GM21526 (cell line): Measurements from ENCODE around the gene SGTB.
"Not testable (repeated sequence)": the region's sequence is repeated elsewhere in the genome, so short reads cannot be mapped to it uniquely, and the experiment has no call there.

Experiments
- ATAC-seq: cut with Tn5 transposase; IDR thresholded peaks from one replicate; pipeline ENCODE4 v1.9.1; 2021; ENCODE audit warnings: moderate library complexity; ENCODE audit not compliant: unreplicated experiment, low FRiP score

The SGTB gene

DNA sequence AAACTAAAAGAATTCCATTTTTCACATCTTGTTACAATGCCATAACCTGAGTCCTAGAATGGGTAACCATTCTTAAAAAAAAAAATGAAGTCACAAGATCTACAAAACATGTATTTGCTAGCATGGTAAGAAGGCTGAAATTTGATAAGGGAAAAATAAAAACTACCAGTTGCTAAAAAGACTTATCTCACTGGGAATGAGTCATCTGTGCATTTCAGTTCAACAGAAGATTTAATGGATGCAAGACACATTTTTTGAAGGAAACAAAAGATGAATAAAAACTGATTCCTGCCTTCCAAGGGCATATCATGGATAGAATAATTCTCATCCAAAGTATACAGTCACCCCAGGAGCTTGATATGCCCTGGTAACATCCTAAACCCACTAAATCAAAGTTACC lies 47.2 kb downstream of the SGTB start:
- ATAC-seq = no peak

DNA sequence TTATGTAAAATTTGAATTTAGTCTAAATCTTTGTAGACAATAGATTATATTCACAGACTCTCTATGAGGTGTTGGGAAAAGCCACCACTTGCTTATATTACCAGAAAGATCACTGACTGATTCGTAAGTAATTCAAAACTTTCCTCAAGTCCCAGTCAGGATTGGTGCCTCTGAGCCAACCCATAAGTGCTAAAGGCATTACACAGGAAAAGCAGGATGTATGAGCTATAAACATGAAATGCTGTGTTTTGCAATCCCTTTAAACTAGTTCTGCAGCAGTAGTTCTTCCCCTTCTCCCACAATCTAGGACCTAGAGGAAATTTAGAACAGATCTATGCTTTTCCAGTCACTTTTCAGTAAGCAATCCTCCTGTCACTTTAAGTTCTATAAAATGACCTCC lies 49.1 kb downstream of the SGTB start:
- no peak for ATAC-seq

DNA sequence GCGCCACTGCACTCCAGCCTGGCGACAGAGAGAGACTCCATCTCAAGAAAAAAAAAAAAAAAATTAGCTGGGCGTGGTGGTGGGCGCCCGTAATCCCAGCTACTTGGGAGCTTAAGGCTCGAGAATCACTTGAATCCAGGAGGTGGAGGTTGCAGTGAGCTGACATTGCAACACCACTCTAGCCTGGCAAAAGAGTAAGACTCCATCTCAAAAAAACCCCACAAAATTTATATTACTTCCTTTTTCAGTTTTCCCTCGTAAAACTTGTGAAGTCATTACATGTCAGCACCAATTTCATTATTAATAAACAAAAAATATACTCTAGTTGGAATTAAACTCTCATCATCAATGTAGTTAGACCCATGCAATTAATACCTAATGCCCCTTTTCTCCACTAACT lies 53.2 kb downstream of the SGTB start:
- no peak for ATAC-seq

DNA sequence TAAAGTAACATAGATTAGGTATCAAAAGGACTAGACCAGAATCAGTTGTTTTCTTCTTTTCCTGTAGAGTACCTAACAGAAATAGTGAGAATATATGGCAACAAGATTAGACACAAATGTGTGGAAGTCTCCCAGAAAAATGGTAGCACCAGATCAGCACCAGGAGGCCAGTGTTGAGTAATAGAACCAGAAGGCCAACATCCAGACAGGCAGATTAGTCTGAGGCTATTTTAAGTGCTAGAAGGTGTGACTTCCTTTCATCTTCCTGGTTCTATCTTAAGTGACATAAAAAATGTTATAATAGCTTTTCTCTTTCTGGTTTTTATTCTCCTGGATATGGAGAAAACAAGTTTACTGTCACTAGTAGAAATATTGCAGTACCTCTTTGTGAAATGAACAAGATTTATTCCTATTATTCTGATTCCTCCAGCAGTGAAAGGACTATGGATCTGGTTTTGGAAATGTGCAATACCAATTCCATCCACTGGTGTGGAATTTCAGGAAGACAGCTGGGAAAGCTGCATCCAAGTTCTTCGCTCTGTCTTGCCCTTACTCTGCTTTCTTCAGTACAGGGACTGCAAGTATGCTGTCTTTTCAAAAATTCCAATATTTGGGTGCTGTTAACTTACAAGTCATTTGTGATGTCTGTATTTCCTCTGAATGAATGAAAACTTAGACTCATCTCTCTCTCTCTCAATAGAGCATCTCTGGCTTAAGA lies 57.9 kb downstream of the SGTB start:
- no peak for ATAC-seq

DNA sequence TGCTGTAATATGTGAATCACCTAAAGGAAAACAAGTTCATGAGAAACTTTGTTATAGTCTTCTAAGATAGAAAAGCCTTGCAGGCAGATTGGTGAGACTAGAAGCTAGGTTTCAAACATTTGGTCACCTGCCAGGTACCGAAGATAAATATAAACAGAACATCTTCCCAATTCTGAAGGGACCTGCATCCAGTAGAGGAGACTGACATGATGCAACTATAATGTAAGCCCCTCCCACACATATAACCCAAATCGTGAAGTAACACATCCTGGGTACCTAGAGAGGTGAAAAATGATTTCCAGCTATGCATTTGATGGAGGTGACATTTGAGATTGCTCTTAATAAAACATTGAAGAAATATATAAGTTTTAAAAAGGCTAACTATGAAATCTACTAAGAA lies 67.2 kb downstream of the SGTB start:
- ATAC-seq = no peak

DNA sequence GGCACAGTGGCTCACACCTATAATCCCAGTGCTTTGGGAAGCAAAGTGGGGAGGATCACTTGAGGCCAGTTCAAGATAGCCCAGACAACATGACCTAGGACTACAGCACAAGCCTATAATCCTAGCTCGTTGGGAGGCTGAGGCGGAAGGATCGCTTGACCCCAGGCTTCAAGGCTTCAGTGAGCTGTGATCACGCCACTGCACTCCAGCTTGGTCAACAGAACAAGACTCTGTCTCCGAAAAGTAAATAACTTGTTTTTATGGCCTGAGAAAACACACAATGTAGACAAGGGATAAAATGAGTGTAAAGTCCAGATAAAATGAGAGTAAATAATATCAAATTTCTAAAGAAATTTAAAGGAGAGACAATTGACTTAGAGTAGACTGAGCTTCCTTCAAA lies 70.8 kb downstream of the SGTB start:
- ATAC-seq = no peak

DNA sequence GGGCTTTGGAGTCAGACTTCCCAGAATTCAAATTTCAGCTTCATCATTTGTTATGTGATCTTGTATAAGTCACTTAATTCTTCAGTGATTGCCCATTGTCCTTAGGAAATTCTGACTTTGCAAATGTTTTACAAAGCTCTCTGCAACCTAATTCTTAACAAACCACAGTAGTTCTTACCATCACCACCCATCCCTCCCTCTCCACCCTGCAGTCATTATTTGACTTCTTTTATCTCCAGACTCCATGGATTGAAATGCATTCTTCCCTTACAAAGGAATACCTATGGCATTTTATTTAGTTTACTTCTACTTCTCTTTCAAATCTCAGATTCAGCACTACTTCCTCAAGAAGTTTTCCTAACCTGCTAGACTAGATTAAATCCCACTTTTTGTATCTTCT lies 74.0 kb downstream of the SGTB start:
- ATAC-seq = no peak

DNA sequence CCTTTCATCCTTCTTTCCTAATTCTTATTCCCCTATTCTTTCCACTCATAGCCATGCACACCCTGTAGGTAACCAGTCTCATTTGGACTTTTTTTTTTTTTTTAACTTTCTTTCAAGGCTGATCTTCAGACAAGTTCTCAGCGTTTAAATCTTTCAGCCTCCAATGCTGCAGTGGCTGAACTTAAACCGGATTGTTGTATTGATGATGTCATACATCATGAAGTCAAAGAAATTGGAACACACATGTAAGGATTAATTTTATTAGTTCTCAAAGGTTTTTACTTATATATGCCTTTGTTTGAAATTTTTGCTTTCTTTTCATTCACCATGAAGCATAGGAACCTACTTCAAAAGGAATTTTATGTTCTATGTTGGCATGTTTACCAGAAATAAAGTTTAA lies 75.0 kb downstream of the SGTB start:
- no peak for ATAC-seq

DNA sequence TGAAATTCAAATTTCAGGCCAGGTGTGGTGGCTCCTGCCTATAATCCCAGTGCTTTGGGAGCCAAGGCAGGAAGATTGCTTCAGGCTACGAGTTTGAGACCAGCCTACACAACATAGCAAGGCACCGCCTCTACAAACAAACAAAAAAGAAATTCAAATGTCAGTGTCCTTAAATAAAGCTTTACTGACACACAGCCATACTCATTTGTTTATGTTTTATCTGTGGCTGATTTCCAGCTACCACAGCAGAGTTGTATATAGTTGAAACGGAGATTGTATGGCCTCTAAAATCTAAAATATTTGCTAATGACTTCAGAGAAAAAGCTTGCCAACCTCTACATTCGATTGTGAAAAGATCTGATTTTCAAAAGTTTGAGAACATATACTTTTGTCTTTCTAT lies 81.7 kb downstream of the SGTB start:
- no peak for ATAC-seq

DNA sequence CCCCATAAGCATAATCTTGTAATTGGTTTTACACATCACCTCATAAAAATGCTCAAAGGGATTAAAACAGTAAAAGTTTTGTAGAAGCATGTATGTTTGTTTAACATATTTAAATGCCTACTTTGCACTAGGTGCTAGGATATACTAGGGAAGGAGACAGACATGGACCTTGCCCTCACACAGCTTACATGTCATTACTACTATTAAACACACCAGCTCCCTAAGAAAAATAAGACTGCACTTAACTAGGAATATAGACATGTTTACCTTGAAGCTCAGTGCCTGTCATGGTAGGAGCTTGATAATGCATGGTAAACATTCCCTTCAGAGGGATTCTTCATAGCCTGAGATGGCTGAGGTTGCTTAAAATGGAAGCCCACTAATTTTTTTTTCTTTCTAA lies 90.9 kb downstream of the SGTB start:
- no peak for ATAC-seq

DNA sequence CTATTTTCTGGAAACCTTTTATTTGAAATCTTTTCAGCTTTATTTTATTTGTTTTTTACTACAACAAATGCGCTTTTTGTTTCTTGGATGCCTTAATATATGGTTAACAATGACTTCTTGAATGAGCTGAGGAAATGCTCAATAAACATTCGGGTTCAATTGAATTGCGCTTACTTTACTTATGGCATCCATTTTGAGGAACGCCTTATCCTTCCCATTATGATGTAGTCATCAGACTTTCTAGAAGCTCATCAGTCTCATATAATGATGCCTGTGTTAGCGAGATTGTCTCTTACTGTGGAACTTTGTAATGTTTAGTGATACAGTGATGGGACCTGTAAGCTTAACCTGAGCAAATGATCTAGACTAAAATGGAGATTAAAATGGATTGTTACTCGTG lies 96.2 kb downstream of the SGTB start:
- ATAC-seq = no peak

DNA sequence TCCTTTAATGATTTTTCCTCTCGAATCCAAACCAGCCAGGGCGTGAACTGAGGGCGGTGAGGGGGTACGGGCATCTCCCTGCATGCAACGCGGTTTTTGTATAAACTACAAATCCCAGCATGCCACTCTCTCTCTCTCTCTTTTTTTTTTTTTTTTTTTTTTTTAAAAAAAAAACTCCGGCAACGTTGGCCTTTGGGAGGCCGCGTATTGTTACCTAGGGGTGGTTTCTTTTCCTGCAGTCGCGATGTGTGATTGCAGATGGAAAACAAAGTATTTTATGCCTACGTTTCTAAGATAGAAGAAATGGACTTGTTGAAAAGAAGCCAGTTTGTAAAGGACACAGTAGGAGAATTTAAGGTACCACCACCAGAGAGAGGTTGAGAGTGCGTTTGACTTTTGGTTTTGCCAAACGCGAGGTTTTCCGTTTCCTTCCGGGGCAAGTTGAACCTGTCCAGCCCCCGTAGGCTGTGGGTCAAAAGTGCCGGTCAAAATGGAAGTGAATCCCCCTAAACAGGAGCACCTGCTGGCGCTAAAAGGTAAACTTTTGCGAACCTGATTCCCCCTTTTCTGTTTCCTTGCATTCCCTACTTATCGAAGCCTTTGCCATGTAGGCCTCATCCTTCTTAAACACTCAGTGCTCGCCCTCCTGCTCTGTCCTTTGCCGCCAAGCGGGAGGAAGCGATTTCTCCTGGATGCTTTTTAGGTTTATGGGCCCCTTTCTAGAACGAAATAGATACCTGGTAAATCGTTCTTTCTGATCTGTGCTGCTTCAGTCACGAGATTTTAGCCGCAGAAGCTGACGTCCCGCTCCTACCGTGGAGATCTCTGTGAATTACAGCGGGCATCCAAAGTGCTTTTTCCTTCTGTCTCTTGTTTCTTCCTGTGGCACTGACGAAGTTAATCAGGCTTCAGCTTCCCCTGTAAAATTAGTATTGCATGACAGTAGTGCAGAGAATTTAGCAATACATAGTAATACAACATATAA lies 97.0 kb downstream of the SGTB start, which contains the start of the genes SHLD3 and TRAPPC13:
Gene SHLD3 (plus strand): TSS at position 457 of the 985 bp plus-strand sequence. CDS start 4,561 bp downstream, outside the sequence.
Gene TRAPPC13 (plus strand): TSS at position 457 of the 985 bp plus-strand sequence. CDS start 34 bp downstream, at position 491.
- ATAC-seq = peak; percentile 71

DNA sequence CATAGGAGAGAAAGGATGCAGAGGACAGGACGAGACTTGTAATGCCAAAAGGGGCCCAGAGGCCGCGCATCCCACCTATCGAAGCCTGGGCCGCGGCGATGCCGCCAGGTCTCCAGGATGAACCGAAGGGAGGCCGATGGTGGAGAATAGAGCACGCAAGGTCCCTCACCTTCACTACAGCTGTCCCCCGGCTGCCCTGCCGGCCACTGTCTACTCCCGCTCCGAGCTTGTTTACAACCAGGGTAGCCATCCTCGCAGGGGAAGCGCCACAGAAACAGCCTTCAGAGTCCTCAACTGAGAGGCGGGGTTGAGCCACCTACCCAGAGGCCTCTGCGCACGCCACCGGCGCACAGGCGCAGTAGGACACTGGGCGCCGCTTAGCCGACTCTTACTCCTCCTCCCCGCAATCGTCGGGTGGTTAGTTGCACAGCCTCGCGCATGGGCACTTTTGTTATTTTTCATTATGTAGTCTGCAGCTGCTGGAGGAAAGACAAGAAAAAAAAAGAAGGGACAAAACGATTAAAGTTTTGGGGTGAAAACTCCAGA lies 97.8 kb downstream of the SGTB start, which contains the start of gene TRIM23:
Gene TRIM23 (minus strand): TSS at position 309 of the 546 bp plus-strand sequence. CDS start 59 bp downstream, at position 250.
- peak; percentile 94 for ATAC-seq

DNA sequence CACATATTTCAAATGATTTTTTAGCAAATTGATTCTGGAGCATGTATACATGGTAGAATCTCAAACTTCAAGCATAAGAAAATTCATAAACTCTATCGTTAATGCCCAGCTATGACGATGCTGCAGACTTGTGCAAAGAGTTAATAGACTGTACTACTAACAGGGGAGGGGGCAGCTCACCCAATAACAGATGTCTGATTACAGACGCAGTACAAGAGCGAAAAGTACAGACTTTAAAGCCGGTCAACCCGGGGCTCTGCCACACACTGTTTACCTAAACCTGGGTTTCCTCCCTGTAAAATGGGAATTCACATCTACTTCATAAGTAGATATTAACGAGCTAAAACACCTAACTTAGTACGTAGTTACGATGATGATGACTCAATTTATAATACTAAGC lies 98.4 kb downstream of the SGTB start:
- no peak for ATAC-seq

DNA sequence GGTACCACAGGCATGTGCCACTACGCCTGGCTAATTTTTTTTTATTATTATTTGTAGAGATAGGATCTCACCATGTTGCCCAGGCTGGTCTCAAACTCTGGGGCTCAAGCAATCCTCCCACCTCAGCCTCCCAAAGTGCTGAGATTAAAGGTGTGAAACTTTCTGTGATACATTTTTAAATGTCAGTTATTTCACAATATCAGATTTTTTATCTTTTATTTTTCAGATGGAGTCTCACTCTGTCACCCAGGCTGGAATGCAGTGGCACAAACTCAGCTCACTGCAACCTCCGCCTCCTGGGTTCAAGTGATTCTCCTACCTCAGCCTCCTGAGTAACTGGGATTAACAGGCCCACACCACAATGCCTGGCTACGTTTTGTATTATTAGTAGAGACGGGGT lies 99.9 kb downstream of the SGTB start:
- not testable (repeated sequence) for ATAC-seq

DNA sequence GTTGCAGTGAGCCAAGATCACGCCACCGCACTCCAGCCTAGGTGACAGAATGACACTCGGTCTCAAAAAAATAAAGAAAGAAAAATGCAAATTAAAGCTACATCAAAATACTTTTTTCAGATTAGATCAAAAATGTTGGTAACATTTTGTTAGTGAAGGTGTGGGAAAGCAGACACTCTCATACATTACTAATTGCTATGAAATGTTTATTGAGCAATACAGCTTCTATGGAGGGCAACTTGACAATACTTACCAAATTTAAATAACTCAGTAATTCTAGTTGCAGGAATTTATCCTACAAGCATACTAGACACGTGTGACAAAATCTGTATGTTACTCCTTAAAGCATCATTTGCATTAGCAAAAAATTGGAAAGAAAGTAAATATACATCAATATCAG lies 101.9 kb downstream of the SGTB start:
- ATAC-seq = no peak
